ENCODE data around the gene SLC12A2. TPM values are rescaled to one million over a fixed set of nuclear protein-coding genes. Genes with fewer than 3 reads are reported as not detected.
A peak's percentile ranks its signal among the peaks of the same experiment; 100 is the strongest.

SLC12A2 gene
- total RNA-seq, 2 donors from 2014 or later = 25.6 to 27.4 TPM

- Mint-ChIP-seq H3K27me3 (ENCODE audit: low read depth) (no peaks in the 10 kb centered on the region), H3K36me3 (ENCODE audit: insufficient read depth in 2 of 2) (peaks cover 0 to 4% of the 10 kb centered on the region in 2 donors), H3K4me3 (no peak overlapping the region), H3K9me3 (no peaks in the 10 kb centered on the region), H3K4me1 (ENCODE audit: low read depth) (no peaks in the 10 kb centered on the region), H3K27ac (no peak overlapping the region)
- DNase-seq (no peak), ATAC-seq (replicated peaks in 1 of 2) (no peak)
Measured at GRCh38 chr5:128146671-128147070, 63.1 kb downstream of the SLC12A2 start.

- H3K27me3 Mint-ChIP-seq (ENCODE audit: low read depth) = no peaks in the 10 kb centered on the region
- ATAC-seq (replicated peaks in 1 of 2) = no peak
- H3K9me3 Mint-ChIP-seq = peaks cover 0 to 1% of the 10 kb centered on the region in 2 donors
Measured at GRCh38 chr5:128154943-128155342, 71.4 kb downstream of the SLC12A2 start.

GRCh38 chr5:128155776-128156175, 72.2 kb downstream of the SLC12A2 start:
- DNase-seq = no peak
- peaks cover 6 to 27% of the 10 kb centered on the region in 2 donors for H3K36me3 Mint-ChIP-seq (ENCODE audit: insufficient read depth in 2 of 2)
- peak overlapping the region; percentile 46 for H3K27ac Mint-ChIP-seq
- no peak for ATAC-seq (replicated peaks in 1 of 2)
- H3K4me3 Mint-ChIP-seq = no peak overlapping the region
- H3K4me1 Mint-ChIP-seq (ENCODE audit: low read depth) = no peaks in the 10 kb centered on the region
- H3K27me3 Mint-ChIP-seq (ENCODE audit: low read depth) = no peaks in the 10 kb centered on the region
- H3K9me3 Mint-ChIP-seq = peaks cover 0 to 1% of the 10 kb centered on the region in 2 donors

More at GRCh38 chr5:128154943-128155342, 71.4 kb downstream of the SLC12A2 start:
- no peak overlapping the region for H3K4me3 Mint-ChIP-seq
- DNase-seq = no peak
- no peaks in the 10 kb centered on the region for H3K4me1 Mint-ChIP-seq (ENCODE audit: low read depth)
- no peak overlapping the region for H3K27ac Mint-ChIP-seq
- peaks cover 3 to 23% of the 10 kb centered on the region in 2 donors for H3K36me3 Mint-ChIP-seq (ENCODE audit: insufficient read depth in 2 of 2)

GRCh38 chr5:128156521-128156920, 73.0 kb downstream of the SLC12A2 start:
- H3K27me3 Mint-ChIP-seq (ENCODE audit: low read depth) = no peaks in the 10 kb centered on the region
- peaks cover 0 to 1% of the 10 kb centered on the region in 2 donors for H3K9me3 Mint-ChIP-seq
- no peaks in the 10 kb centered on the region for H3K4me1 Mint-ChIP-seq (ENCODE audit: low read depth)
- no peak overlapping the region for H3K4me3 Mint-ChIP-seq
- DNase-seq (no peak), ATAC-seq (replicated peaks in 1 of 2) (no peak)
- peaks cover 6 to 27% of the 10 kb centered on the region in 2 donors for H3K36me3 Mint-ChIP-seq (ENCODE audit: insufficient read depth in 2 of 2)
- H3K27ac Mint-ChIP-seq = no peak overlapping the region

GRCh38 chr5:128158342-128158741, 74.8 kb downstream of the SLC12A2 start:
- Mint-ChIP-seq H3K36me3 (ENCODE audit: insufficient read depth in 2 of 2) (peaks cover 7 to 34% of the 10 kb centered on the region in 2 donors), H3K4me1 (ENCODE audit: low read depth) (no peaks in the 10 kb centered on the region), H3K27ac (no peak overlapping the region)

GRCh38 chr5:128163991-128164390, 80.4 kb downstream of the SLC12A2 start:
- Mint-ChIP-seq H3K4me1 (ENCODE audit: low read depth) (no peaks in the 10 kb centered on the region), H3K9me3 (peaks cover 0 to 3% of the 10 kb centered on the region in 2 donors), H3K27ac (no peak overlapping the region), H3K36me3 (ENCODE audit: insufficient read depth in 2 of 2) (peaks cover 7 to 24% of the 10 kb centered on the region in 2 donors), H3K4me3 (no peak overlapping the region), H3K27me3 (ENCODE audit: low read depth) (no peaks in the 10 kb centered on the region)
- DNase-seq = no peak
- no peak for ATAC-seq (replicated peaks in 1 of 2)

More at GRCh38 chr5:128158342-128158741, 74.8 kb downstream of the SLC12A2 start:
- H3K9me3 Mint-ChIP-seq = peaks cover 0 to 1% of the 10 kb centered on the region in 2 donors
- H3K27me3 Mint-ChIP-seq (ENCODE audit: low read depth) = no peaks in the 10 kb centered on the region
- ATAC-seq (replicated peaks in 1 of 2) (no peak), DNase-seq (no peak)
- no peak overlapping the region for H3K4me3 Mint-ChIP-seq

GRCh38 chr5:128169401-128170017, 85.9 kb downstream of the SLC12A2 start:
- Mint-ChIP-seq H3K27ac (peak overlapping the region; percentile 41), H3K4me3 (no peak overlapping the region), H3K27me3 (ENCODE audit: low read depth) (no peaks in the 10 kb centered on the region), H3K36me3 (ENCODE audit: insufficient read depth in 2 of 2) (peaks cover 0 to 6% of the 10 kb centered on the region in 2 donors), H3K4me1 (ENCODE audit: low read depth) (no peaks in the 10 kb centered on the region), H3K9me3 (peaks cover 0 to 2% of the 10 kb centered on the region in 2 donors)
- DNase-seq = no peak
- ATAC-seq (replicated peaks in 1 of 2) = no peak

- Mint-ChIP-seq H3K4me3 (no peak overlapping the region), H3K4me1 (ENCODE audit: low read depth) (no peaks in the 10 kb centered on the region), H3K36me3 (ENCODE audit: insufficient read depth in 2 of 2) (no peaks in the 10 kb centered on the region), H3K27me3 (ENCODE audit: low read depth) (no peaks in the 10 kb centered on the region), H3K27ac (no peak overlapping the region), H3K9me3 (no peaks in the 10 kb centered on the region)
- DNase-seq = no peak
- ATAC-seq (replicated peaks in 1 of 2) = no peak
Measured at GRCh38 chr5:128172102-128172501, 88.5 kb downstream of the SLC12A2 start.

- Mint-ChIP-seq H3K27me3 (ENCODE audit: low read depth) (no peaks in the 10 kb centered on the region), H3K4me3 (no peak overlapping the region), H3K4me1 (ENCODE audit: low read depth) (no peaks in the 10 kb centered on the region), H3K27ac (no peak overlapping the region), H3K36me3 (ENCODE audit: insufficient read depth in 2 of 2) (peaks cover 0 to 7% of the 10 kb centered on the region in 2 donors), H3K9me3 (no peaks in the 10 kb centered on the region)
- ATAC-seq (replicated peaks in 1 of 2) = no peak
- no peak for DNase-seq
Measured at GRCh38 chr5:128174951-128175350, 91.4 kb downstream of the SLC12A2 start.

- Mint-ChIP-seq H3K4me3 (no peak overlapping the region), H3K4me1 (ENCODE audit: low read depth) (peaks cover 19% of the 10 kb centered on the region), H3K27me3 (ENCODE audit: low read depth) (no peaks in the 10 kb centered on the region), H3K9me3 (no peaks in the 10 kb centered on the region), H3K36me3 (ENCODE audit: insufficient read depth in 2 of 2) (peaks cover 1 to 2% of the 10 kb centered on the region in 2 donors), H3K27ac (no peak overlapping the region)
- DNase-seq (no peak), ATAC-seq (replicated peaks in 1 of 2) (no peak)
Measured at GRCh38 chr5:128192368-128192767, 108.8 kb downstream of the SLC12A2 start.

GRCh38 chr5:128193665-128194390, 110.3 kb downstream of the SLC12A2 start:
- ATAC-seq (replicated peaks in 1 of 2) (no peak), DNase-seq (no peak)
- H3K27ac Mint-ChIP-seq = no peak overlapping the region
- peaks cover under 1 to 3% of the 10 kb centered on the region in 2 donors for H3K9me3 Mint-ChIP-seq
- H3K4me1 Mint-ChIP-seq (ENCODE audit: low read depth) = peaks cover 33% of the 10 kb centered on the region
- no peaks in the 10 kb centered on the region for H3K27me3 Mint-ChIP-seq (ENCODE audit: low read depth)
- H3K36me3 Mint-ChIP-seq (ENCODE audit: insufficient read depth in 2 of 2) = peaks cover 2 to 5% of the 10 kb centered on the region in 2 donors
- H3K4me3 Mint-ChIP-seq = no peak overlapping the region

GRCh38 chr5:128195316-128195715, 111.8 kb downstream of the SLC12A2 start:
- H3K27ac Mint-ChIP-seq = no peak overlapping the region
- DNase-seq = no peak
- H3K36me3 Mint-ChIP-seq (ENCODE audit: insufficient read depth in 2 of 2) = peaks cover 4 to 9% of the 10 kb centered on the region in 2 donors
- H3K4me3 Mint-ChIP-seq = no peak overlapping the region
- ATAC-seq (replicated peaks in 1 of 2) = no peak
- H3K4me1 Mint-ChIP-seq (ENCODE audit: low read depth) = peaks cover 36% of the 10 kb centered on the region
- H3K9me3 Mint-ChIP-seq = peaks cover 1 to 6% of the 10 kb centered on the region in 2 donors
- no peaks in the 10 kb centered on the region for H3K27me3 Mint-ChIP-seq (ENCODE audit: low read depth)

- DNase-seq = no peak
- H3K27me3 Mint-ChIP-seq (ENCODE audit: low read depth) = no peaks in the 10 kb centered on the region
- peaks cover 4 to 9% of the 10 kb centered on the region in 2 donors for H3K36me3 Mint-ChIP-seq (ENCODE audit: insufficient read depth in 2 of 2)
- H3K4me3 Mint-ChIP-seq = no peak overlapping the region
- peaks cover 1 to 6% of the 10 kb centered on the region in 2 donors for H3K9me3 Mint-ChIP-seq
- no peak for ATAC-seq (replicated peaks in 1 of 2)
- H3K27ac Mint-ChIP-seq = no peak overlapping the region
- H3K4me1 Mint-ChIP-seq (ENCODE audit: low read depth) = peaks cover 38% of the 10 kb centered on the region
Measured at GRCh38 chr5:128196080-128196479, 112.5 kb downstream of the SLC12A2 start.

Data from activated T-cell treated with anti-CD3 and anti-CD28 coated beads, Interleukin-2, amount 50 U/mL, for 72 hours (primary cell).